NOMO-1 (cell line): ENCODE measurements around the gene TRIO.

ENCODE experiments used
- DNase-seq, 2 experiments: peaks; one replicate each; lab custom pipeline; 2025; ENCODE audit not compliant: unreplicated experiment in 2 of 2; lab: John Stamatoyannopoulos, UW

The TRIO gene

DNA sequence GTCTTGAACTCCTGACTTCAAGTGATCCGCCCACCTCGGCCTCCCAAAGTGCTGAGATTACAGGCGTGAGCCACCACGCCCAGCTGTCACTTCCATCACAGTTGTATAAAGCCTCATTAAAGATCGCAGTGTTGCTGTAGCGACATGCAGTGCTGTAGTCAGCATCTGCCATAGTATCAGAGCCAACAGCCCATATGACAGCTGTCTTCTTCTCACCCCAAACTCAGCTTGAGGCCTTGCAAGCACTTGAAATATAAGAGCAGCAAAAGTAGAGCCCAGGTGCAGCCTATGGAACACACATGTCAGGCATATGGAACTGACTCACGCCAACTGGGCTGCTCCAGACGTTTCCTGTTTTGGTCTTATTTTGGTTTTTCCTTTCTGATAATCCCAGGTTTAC lies 167.8 kb downstream of the TRIO start:
- DNase-seq: no peak

DNA sequence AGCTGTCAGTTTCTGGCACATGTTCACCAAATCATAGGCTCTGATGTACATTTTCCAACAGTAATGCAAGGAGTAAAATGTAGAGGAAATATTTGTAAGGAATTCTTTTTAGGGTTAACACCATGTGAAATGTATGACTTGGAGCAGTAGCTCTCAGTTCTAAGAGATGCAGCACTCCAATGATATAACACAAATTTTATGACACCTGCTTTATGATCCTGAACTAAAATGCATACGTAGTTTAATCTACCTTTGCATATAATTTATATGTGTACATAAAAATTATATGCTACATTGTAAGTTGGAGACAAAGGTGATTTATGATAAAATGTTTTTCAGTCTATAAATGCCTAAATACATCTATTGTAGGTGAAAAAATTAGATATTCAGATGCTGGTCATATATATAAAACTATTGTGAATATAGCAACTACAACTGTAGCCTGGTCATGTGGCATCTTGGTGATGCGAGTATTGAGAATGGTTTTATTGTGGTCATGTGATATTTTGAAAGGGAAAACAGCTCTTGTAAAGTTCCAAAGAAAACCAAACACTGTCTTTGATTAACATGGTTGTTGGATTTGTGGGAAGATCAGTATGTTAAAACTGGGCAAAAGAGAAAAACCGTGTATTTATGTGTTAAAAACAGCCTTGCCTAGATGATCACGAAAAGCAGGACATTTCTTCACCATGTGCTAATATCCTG lies 171.0 kb downstream of the TRIO start:
- DNase-seq: no peak

DNA sequence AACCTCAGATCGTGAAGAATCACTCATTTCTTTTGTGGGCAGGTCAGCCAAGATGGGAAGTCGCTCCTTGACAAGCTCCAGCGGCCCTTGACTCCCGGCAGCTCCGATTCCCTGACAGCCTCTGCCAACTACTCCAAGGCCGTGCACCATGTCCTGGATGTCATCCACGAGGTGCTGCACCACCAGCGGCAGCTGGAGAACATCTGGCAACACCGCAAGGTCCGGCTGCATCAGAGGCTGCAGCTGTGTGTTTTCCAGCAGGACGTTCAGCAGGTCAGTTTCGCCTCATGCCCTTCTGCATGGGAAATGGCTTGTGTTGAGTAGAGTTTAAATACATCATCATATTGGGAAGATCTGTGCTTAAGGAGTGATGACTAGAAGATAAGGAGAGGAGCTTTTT lies 173.3 kb downstream of the TRIO start:
- DNase-seq: peak in 1 of 2 experiments; percentile 24

DNA sequence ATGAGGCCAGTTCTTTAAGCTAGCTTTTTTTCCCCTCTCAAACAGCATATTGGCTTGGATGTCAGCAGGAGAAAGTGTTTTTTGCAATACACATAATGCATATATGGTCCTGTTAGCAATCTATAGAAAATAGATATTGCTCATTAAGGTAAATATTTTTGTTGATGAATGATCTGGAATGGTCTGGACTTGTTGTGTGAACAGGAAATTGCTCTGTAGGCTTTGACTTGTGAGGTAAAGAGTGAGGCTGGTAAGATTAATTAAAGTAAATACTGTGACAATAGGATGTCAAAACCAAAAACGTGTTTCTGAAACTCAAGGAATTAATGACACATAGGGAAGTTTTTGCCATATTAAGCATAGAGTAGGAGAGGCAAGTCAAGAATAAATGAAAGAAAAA lies 176.0 kb downstream of the TRIO start:
- DNase-seq: no peak

DNA sequence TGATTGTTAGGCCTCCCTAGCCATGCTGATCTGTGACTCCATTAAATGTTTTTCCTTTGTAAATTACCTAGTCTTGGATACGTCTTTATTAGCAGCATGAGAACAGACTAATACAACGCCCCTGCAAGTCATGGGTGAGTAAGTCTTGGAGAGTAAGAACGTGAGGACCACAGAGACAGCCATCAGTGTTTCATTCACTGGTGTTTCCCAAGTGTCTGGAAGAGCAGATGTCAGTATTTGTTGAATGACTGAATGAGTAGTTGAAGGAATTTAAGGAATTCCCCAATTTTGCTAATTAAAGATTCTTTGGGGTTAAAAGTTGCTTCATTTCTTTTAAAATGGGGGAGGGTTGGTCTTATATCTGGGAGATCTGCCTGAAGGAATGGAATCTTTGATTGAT lies 178.8 kb downstream of the TRIO start:
- DNase-seq: no peak

DNA sequence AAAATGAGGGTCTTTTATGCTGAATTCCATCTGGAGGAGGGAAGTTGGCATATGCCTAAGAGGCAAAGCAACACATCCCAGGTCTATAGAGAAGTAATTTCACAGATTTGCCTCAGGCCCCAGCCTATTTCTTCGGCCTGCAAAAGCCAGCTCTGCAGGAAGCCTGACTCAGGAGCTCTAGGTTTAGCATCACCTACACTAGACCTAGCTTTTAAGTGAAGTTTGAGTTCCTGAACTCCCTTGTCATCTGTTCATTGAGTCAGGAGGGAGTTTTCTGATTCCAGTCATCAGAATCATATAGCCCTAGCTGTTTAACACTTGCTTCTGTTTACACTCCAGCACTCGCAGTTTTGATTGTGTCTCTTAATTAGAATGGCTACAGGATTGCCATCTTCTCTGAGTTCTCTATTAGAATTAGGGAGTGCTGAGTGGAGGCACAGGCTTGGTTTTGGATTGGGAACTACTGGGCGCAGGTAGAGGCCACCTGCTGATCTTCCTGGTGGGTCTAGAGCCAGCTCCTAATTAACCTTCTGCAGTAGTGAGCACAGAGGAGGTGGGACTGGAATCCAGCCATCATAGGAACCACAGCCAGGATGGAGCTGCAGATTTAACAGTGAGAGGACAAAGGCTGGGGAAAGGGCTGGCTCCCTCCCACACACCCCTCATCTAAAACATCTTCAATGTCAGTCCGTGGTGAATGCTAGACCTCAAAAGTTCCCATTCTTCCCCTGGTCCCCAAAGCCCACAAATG lies 179.5 kb downstream of the TRIO start:
- no peak for DNase-seq

DNA sequence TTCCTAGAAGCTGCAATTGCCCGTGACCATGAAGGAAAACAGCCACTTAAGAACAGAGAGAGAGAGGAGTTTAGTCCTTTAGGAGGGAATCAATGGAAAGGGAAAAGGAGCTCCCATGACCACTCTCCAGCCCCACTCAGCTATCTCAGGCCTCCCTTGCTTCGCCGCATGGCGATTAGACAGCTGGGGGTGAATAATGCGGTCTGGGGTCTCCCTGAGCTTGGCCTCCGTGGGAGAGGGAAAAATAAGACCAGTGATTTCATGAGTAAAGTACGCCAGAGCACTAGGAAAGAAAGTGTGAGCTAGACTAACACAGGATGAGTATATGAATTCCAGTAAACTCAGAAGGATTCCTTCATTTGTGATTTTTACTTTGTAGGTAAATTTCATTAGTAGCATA lies 180.3 kb downstream of the TRIO start:
- no peak for DNase-seq

DNA sequence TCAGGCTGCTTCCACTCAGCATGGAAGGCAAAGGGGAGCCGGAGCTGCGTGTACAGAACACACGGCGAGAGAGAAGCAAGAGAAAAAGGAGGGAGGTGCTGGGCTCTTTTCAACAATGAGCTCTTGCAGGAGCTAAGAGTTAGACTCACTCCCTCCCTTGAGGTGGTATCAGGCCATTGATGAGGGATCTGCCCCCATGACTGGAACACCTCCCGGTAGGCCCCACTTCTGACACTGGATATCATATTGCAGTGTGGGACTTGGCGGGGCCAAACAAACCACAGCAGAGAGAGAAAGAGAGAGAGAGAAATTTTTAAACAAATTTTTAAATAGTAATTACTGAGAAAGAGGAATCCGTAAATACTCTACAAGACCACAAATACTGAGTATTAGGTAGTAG lies 182.2 kb downstream of the TRIO start:
- DNase-seq: no peak

DNA sequence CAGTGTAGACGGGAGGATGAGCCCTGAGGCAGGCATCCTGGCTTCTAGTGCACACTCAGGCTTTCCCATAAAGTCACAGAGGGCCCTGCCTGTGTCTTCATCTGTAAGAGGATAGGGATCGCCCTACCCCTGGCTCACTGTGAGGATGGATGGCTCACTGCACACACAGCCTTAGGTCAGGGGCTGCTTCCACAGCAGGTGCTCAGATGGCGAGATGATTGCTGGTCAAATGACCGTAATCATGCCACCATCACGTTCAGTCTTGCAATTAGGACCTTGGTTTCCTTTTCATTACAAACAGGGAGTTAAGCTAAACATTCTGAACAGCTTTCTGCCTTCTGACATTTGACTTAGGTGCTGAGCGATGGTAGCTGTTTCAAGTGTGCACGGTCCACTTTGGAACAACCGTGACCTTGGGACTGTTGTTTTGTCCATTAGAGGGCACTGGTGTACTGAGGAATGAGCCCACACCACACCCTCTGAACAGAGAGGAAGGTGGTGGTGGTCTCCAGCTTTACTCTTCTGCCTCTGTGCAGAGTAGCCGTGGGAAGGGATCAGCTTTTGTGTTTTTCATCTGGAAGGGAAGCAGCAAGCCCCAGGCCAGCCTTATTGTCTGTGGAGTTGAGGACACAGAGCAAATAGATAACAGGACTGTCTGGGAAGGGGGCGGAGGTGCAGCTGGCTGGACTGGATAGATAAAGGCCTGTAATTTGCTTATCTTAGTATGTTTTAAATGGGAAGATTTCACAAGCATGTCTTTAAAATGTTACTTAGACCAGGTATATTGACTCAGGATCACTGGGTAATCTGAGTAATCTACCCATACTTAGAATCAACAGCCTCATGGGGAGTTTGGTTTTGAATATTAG lies 183.1 kb downstream of the TRIO start:
- DNase-seq: no peak

DNA sequence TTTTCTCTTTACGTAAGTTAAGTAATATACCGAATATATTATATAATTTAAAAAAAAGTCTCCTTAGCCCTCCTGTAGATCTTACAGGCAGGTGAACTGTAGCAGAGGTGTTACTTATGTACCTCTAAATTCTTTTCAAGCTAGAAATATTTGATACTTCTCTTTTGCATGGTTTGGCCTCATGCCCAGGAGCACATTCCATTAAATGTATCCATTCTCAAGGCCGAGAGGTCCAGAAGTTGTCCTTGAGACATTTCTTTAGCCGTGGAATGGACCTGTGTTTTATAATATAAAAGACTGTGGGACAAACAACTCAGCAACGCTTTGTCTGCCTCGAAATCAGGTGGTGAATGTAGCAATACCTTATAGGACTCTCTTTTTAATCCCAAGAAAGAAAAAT lies 184.5 kb downstream of the TRIO start:
- no peak for DNase-seq

DNA sequence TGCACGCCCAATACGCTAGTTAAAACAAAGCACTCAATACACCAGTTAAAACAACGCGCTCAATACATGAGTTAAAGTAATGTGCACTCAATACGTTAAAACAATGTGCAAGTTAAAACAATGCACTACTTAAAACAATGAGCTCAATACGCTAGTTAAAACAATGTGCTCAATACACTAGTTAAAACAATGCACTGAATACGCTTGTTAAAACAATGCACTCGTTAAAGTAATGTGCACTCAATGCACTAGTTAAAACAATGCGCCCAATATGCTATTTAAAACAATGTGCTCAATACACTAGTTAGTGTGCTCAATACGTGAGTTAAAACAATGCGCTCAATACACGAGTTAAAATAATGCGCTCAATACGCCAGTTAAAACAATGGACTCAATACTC lies 185.0 kb downstream of the TRIO start:
- no peak for DNase-seq

DNA sequence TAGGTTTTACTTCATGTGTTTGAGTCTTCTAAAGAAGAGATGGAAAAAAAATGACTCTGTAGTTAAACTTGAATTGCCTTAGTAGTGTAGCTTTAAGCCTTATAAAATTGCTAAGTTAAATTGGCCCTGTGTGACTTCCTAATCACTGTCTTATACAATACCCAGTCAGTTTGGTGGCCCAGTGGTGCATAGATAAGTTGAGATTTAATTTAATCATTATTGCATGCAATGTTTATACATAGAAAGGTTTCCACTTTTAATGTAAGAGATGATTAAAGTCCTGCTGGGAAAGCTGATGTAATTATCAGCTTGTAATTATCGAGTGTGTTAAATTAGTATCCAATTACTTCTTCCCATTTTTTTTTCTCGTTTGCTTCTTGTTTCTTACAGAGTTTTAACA lies 187.1 kb downstream of the TRIO start:
- DNase-seq: no peak

DNA sequence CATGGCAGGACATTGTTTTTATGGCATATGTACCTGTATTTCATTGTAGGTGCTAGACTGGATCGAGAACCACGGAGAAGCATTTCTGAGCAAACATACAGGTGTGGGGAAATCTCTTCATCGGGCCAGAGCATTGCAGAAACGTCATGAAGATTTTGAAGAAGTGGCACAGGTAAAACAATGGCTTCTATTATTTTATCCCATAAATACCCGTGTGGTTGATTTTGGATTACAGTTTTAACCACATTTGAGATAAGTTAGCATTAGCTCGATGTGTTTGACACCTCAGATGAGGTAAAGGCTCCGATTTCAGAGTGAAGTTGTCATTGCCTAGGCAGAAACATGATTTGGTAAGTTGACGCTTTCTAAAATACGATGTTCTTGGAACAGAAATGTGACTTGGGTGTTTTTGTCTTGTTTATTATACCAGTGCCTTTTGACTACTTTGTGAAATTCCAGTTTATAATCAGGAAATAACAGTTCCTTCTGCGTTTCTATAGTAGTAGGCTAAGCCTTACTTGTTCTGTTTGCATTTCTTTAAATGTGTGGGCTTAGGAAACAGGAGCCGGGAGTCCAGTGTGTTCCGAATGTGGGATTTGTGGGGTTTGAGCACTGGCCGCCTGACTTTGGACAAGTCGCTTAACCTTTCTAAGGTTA lies 187.7 kb downstream of the TRIO start:
- DNase-seq: no peak

DNA sequence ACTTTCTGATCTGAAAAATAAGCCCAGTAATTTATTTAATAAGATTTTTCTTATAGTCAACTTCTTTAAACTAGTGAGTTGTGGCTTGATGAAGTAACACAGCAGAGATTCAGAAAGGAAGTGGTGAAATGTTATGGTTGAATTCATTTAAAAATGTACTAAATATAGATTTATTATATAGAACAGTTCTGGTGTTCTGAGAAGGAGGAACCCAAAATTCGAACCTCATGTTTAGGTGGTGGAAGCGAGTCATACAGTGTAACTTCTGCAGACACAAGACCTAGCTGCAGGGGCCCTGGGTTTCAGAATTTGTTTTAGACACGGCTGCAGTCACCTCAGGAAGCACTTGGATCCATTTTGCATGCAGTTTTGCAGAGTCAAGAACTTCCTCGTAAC lies 188.2 kb downstream of the TRIO start:
- peak; percentile 85 to 100 for DNase-seq

DNA sequence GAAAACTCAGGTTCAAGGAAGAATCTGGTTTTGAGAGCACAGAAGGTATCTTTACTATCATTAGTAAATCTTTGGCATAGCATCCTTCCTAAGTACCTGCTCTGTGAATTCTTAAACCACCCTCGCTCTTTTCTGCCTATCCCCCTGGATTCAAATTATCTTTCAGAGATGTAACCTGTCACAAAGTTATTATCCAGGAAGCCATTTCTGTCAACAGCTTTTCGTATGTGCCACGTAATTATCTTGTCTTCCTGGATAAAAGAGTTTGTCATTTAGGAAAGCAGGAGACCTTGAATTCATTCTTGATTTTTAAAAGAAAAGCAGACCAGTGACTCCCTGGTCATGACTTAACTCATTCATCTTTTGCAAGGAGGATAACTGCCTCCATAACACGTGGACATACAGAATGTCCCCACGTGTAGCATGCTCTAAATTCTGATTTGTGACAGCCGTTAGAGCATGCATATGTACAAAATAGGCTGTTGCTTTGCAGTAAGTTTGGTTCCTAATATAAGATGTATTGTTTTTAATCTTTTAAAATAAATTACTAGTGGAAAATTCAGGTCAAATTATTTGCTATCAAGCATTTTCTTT lies 189.0 kb downstream of the TRIO start:
- no peak for DNase-seq

DNA sequence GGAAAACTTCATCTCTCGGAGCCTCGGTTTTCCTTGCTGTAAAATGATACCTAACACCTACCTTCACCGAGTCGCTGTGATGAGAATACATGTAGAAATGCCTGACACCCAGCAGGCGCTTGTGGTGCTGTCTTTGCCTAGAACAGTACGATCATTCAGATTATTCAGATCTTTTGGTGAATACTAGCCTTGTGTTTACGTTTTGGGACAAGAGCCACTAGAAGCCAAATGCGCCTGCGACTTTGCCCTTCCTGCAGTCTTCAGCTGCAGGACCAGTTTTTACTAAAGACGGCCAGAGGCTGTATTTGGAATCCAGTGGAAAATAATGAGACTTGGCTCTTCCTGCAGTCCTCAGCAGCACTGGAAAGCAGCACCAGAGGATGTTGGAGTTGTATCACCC lies 189.6 kb downstream of the TRIO start:
- DNase-seq: no peak

DNA sequence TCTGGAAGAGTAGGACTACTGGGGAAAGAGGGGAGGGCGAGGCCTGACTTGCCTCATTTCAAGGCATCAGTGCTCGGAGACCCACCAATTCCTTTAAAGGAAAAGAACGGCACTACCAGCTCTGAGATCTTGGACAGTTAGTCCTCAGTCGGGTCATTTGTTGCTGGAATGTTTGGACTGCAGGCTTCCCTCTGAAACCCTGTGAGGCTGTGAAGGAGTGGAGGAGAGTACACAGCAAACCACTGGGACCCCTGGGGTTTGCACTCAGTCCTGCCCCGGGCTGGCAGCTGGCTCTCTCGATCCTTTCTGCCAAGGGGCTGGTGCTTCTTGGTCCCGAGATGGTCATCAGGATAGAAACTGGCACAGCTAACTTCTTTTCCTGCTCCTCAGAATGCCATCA lies 194.5 kb downstream of the TRIO start:
- no peak for DNase-seq

DNA sequence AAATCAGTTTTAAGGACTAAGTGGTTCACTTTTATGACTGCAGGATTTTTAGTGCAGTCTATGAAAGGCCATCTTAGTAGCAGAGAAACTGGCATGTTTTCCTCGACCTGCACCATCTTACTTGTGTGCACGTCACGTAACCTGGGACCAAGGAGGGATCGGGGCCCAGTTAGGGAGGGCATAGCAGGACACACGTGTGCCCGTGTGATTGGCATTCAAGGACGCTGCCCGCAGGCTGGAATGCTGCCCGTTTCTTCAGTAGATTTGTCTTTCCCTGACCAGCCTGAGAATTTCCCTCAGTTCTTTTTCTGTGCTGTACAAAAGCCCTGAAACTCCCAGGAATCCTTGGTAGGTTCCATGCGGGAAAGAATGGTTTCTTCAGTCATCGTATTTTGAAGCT lies 196.3 kb downstream of the TRIO start:
- no peak for DNase-seq

DNA sequence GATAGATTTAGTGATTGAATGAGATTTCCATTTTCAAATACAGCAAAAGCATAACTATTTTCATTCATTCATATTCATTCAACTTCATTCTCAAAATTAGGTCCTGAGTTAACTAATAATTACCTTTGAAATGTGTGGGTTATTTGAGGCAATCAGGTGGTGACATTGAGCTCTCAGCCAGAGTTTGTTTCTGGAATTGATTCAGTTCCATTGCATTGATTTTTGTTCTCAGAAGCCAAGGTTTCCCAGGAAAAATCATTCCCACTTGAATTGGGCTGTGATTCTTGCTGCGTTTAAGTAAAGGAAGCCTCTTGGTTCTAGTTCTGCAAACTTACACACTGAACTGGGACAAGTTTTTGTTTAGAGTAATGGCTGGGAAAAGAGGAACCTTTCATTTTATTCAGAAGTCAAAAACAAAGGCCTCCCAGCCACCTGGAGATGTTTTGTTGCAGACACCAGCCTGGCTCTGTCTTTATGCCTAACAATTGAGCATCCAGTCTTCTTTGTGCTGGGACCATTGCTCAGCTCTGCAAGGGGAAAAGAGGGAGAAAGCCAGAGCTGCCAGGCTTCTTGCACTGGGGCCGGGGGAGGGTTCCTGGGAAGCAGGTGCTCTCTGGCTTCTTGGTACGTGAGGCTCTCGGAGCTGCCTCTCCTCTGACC lies 198.6 kb downstream of the TRIO start:
- peak in 1 of 2 experiments; percentile 58 for DNase-seq

DNA sequence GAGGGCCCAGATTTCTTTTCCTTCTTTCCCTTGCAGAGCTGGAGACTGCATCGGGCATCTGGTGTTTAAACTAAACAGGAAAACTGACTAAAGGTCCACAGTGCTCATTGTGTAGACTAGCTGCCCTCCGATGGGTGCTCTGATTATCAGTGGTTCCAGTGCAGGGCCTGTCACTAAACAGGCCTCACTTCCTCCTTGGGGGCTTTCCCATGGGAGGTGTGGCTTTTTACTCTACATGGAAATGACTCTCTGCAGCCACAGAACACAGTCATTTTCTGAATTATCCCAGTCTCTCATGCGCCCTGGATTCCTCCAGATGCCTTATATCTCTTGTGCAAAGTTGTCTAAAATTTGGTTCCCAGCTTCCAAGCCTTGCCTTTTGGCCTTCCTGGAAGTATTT lies 199.2 kb downstream of the TRIO start:
- DNase-seq: no peak
